Calu3 (cell line): Measurements from ENCODE around the gene CLDN20. TPM values are rescaled to one million over a fixed set of nuclear protein-coding genes. Genes with fewer than 3 reads are reported as not detected.

Source experiments
- BruUV-seq: library from RNA; stranded (reverse); fragments of 400-500 nt; replicated peaks from 2 replicates; lab custom pipeline; 2021; lab: Mats Ljungman, UMichigan
- CTCF ChIA-PET: fragments of 300-600 bp; sonication (Branson Sonifier 250); formaldehyde crosslinking; loops from one replicate; lab custom pipeline; 2022; ENCODE audit warnings: antibody characterized with exemption; lab: Charles Lee
- DNase-seq: peaks from one replicate; pipeline ENCODE4 v3.0.0; 2022
- H3K27ac Mint-ChIP-seq: one replicate; pipeline ENCODE4 v1.8.0; 2022; ENCODE audit warnings: mixed read lengths; ENCODE audit not compliant: unreplicated experiment
- H3K27me3 Mint-ChIP-seq: one replicate; pipeline ENCODE4 v1.8.0; 2022; ENCODE audit warnings: mixed read lengths; ENCODE audit not compliant: unreplicated experiment
- H3K36me3 Mint-ChIP-seq: one replicate; pipeline ENCODE4 v1.8.0; 2022; ENCODE audit warnings: mild to moderate bottlenecking, moderate library complexity, mixed read lengths; ENCODE audit not compliant: insufficient read depth, unreplicated experiment
- H3K4me1 Mint-ChIP-seq: one replicate; pipeline ENCODE4 v1.8.0; 2022; ENCODE audit warnings: mild to moderate bottlenecking, low read depth, mixed read lengths; ENCODE audit not compliant: unreplicated experiment
- H3K4me3 Mint-ChIP-seq: one replicate; pipeline ENCODE4 v1.8.0; 2022; ENCODE audit warnings: mild to moderate bottlenecking, low read depth, moderate library complexity, mixed read lengths; ENCODE audit not compliant: unreplicated experiment
- H3K9me3 Mint-ChIP-seq: one replicate; pipeline ENCODE4 v1.8.0; 2022; ENCODE audit warnings: low read depth, mixed read lengths; ENCODE audit not compliant: unreplicated experiment
- intact Hi-C: fragments of 100-400 bp; cut with micrococcal nuclease; formaldehyde crosslinking; loops from one replicate; pipeline ENCODE4 v1.10.0; 2022; ENCODE audit not compliant: unreplicated experiment
- total RNA-seq: library from RNA; stranded (reverse); gene quantifications from 2 replicates; pipeline ENCODE4 v1.2.3, GENCODE V29; 2022
- TF ChIP-seq, protein P1 (sequence below): fragments of 200-600 bp; IDR thresholded peaks from one replicate; pipeline ENCODE4 v1.8.0; 2022; ENCODE audit warnings: antibody characterized with exemption; ENCODE audit not compliant: unreplicated experiment

CLDN20 gene
- total RNA-seq, 1 experiment from 2014 or later = not detected

DNA sequence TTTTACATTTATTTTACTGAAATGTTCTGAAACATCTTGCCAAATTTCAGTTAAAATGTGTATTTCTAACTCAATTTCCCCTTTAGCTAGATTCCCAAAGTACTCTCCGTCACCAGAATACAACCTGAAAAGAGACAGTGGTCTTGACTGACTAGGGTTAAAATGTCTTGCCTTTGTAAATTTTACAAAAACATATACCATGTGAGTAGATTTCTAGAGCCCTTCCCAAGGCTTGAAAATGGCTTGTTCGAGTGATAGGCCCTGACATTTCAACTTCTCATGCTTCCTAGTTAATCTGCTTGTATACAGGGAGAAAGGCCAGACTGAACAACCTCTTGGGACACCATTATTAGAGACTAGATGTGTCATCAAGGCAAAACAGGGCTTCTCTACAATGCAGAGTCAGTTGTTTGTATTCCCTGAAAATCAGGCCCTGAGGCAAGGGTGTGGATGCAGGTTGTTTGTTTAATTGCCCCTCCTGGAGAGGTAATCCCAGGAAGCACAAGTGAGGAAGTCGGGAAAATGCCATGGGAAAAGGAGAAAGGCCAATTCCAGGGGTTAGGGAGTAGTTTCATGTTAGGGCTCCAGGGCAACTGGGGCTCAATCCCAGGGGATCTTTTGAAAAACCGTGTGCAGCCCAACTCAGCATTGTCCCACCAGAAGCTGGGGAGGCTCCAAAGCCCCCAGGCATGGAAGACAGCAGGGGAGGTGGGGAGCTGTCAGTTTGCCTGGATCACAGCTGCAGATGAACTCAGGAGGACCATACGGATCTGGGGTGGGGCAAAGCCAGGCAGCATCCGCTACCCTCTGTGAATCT, 62.1 kb downstream of the CLDN20 start:
- no peaks in the 10 kb centered on the region for H3K9me3 Mint-ChIP-seq
- peaks cover 42% of the 10 kb centered on the region for H3K4me1 Mint-ChIP-seq
- no TSS peak for BruUV-seq
- CTCF ChIA-PET = no interaction called here
- no peaks in the 10 kb centered on the region for H3K27me3 Mint-ChIP-seq
- H3K27ac Mint-ChIP-seq = no peak overlapping the region
- no peak overlapping the region for H3K4me3 Mint-ChIP-seq
- no peak for DNase-seq
- intact Hi-C loops = loop anchor here (5.0 to 10.0 kb wide), 4 partner anchors 169 to 1719 kb away; partner anchors contain the start of gene ARID1B
- TF ChIP-seq, protein P1, sequence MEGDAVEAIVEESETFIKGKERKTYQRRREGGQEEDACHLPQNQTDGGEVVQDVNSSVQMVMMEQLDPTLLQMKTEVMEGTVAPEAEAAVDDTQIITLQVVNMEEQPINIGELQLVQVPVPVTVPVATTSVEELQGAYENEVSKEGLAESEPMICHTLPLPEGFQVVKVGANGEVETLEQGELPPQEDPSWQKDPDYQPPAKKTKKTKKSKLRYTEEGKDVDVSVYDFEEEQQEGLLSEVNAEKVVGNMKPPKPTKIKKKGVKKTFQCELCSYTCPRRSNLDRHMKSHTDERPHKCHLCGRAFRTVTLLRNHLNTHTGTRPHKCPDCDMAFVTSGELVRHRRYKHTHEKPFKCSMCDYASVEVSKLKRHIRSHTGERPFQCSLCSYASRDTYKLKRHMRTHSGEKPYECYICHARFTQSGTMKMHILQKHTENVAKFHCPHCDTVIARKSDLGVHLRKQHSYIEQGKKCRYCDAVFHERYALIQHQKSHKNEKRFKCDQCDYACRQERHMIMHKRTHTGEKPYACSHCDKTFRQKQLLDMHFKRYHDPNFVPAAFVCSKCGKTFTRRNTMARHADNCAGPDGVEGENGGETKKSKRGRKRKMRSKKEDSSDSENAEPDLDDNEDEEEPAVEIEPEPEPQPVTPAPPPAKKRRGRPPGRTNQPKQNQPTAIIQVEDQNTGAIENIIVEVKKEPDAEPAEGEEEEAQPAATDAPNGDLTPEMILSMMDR = no peak
- H3K36me3 Mint-ChIP-seq = peaks cover 12% of the 10 kb centered on the region

Other genes starting within 250 kb of the CLDN20 start
- 24.9 and 27.4 TPM in 2 replicates for gene TFB1M, start 50.5 kb downstream of the CLDN20 start, total RNA-seq
- not detected in 2 replicates for gene NOX3, start 191.8 kb downstream of the CLDN20 start, total RNA-seq